PC-3 (cell line): ENCODE measurements around the gene NUDT7. TPM values are rescaled to one million over a fixed set of nuclear protein-coding genes. Genes with fewer than 3 reads are reported as not detected.
A peak's percentile ranks its signal among the peaks of the same experiment; 100 is the strongest.

ENCODE experiments used
- ATAC-seq: fragments of 200-7000 bp; cut with Tn5 transposase; 2 replicates; pipeline ENCODE4 v1.9.1; 2020; ENCODE audit warnings: mild to moderate bottlenecking, moderate library complexity
- BruUV-seq: library from RNA; stranded (reverse); fragments of 400-500 nt; replicated peaks from 2 replicates; lab custom pipeline; 2021; lab: Mats Ljungman, UMichigan
- CTCF ChIA-PET: fragments of 300-600 bp; sonication (Branson Sonifier 250); formaldehyde crosslinking; loops from one replicate; lab custom pipeline; 2022; ENCODE audit warnings: antibody characterized with exemption; lab: Charles Lee
- POLR2A ChIA-PET: fragments of 300-600 bp; sonication (Branson Sonifier 250); formaldehyde crosslinking; loops from one replicate; lab custom pipeline; 2022; ENCODE audit warnings: antibody characterized with exemption; ENCODE audit not compliant: unreplicated experiment; lab: Charles Lee
- DNase-seq: peaks from one replicate; pipeline ENCODE4 v3.0.0-alpha.2; 2015
- H2AFZ ChIP-seq: fragments of 300-600 bp; sonication (generic); 2 replicates; pipeline ENCODE4 v1.6.0; 2016; ENCODE audit warnings: antibody characterized with exemption, low read length
- H3F3A ChIP-seq: fragments of 300-600 bp; sonication (generic); one replicate; pipeline ENCODE4 v1.6.0; 2017; ENCODE audit warnings: antibody characterized with exemption, low read length, control low read depth, mild to moderate bottlenecking; ENCODE audit not compliant: unreplicated experiment
- H3K27ac ChIP-seq: fragments of 300-600 bp; sonication (generic); 2 replicates; pipeline ENCODE4 v1.5.1; 2016; ENCODE audit warnings: mild to moderate bottlenecking, low read length
- H3K27me3 ChIP-seq: fragments of 300-600 bp; sonication (generic); 2 replicates; pipeline ENCODE4 v1.6.1; 2016; ENCODE audit warnings: low read length, mixed read lengths
- H3K36me3 ChIP-seq: fragments of 300-600 bp; sonication (generic); 2 replicates; pipeline ENCODE4 v1.6.1; 2016; ENCODE audit warnings: low read depth, mixed run types, low read length, mixed read lengths
- H3K4me1 ChIP-seq: fragments of 300-600 bp; sonication (generic); 2 replicates; pipeline ENCODE4 v1.5.1; 2016; ENCODE audit warnings: low read length; ENCODE audit not compliant: insufficient read depth
- H3K4me2 ChIP-seq: fragments of 300-600 bp; sonication (generic); 2 replicates; pipeline ENCODE4 v1.6.0; 2016; ENCODE audit warnings: low read length
- H3K4me3 ChIP-seq: fragments of 300-600 bp; sonication (generic); 2 replicates; pipeline ENCODE4 v1.5.1; 2016; ENCODE audit warnings: mild to moderate bottlenecking, low read length, mixed read lengths
- H3K79me2 ChIP-seq: fragments of 300-600 bp; sonication (generic); 2 replicates; pipeline ENCODE4 v1.6.1; 2017; ENCODE audit warnings: low read length, mixed read lengths
- H3K9ac ChIP-seq: fragments of 300-600 bp; sonication (generic); 2 replicates; pipeline ENCODE4 v1.6.0; 2016; ENCODE audit warnings: mild to moderate bottlenecking, low read length
- H3K9me2 ChIP-seq: fragments of 300-600 bp; sonication (generic); replicated peaks from 2 replicates; pipeline ENCODE4 v1.6.1; 2016; ENCODE audit warnings: mixed run types, low read length, mixed read lengths
- H3K9me3 ChIP-seq: fragments of 300-600 bp; sonication (generic); 2 replicates; pipeline ENCODE4 v1.6.1; 2016; ENCODE audit warnings: low read length, mixed read lengths
- H4K20me1 ChIP-seq: fragments of 300-600 bp; sonication (generic); 2 replicates; pipeline ENCODE4 v1.6.1; 2016; ENCODE audit warnings: low read length, mixed read lengths
- EZH2 ChIP-seq: fragments of 300-600 bp; sonication (generic); IDR thresholded peaks from one replicate; pipeline ENCODE4 v1.6.1; 2017; ENCODE audit warnings: antibody characterized with exemption, mild to moderate bottlenecking, low read length; ENCODE audit not compliant: unreplicated experiment
- EZH2phosphoT487 ChIP-seq: fragments of 300-600 bp; sonication (generic); IDR thresholded peaks from 2 replicates; pipeline ENCODE4 v1.6.1; 2018; ENCODE audit warnings: mild to moderate bottlenecking, antibody characterized with exemption, low read length, borderline replicate concordance
- intact Hi-C: fragments of 100-400 bp; cut with micrococcal nuclease; formaldehyde crosslinking; loops from 2 replicates; pipeline ENCODE4 v1.9.0; 2023
- total RNA-seq: library from RNA; depleted of rRNA; stranded (reverse); fragments of >200 nt; gene quantifications from 2 replicates; pipeline ENCODE4 v1.2.3, GENCODE V29; 2014
- TF ChIP-seq, protein P1 (sequence below): fragments of 300-600 bp; sonication (generic); conservative IDR thresholded peaks from 2 replicates; pipeline ENCODE4 v1.5.1; 2017; ENCODE audit warnings: antibody characterized with exemption, low read depth, mild to moderate bottlenecking, low read length

Gene NUDT7
- total RNA-seq, 1 experiment from 2014 or later, result not detected

DNA sequence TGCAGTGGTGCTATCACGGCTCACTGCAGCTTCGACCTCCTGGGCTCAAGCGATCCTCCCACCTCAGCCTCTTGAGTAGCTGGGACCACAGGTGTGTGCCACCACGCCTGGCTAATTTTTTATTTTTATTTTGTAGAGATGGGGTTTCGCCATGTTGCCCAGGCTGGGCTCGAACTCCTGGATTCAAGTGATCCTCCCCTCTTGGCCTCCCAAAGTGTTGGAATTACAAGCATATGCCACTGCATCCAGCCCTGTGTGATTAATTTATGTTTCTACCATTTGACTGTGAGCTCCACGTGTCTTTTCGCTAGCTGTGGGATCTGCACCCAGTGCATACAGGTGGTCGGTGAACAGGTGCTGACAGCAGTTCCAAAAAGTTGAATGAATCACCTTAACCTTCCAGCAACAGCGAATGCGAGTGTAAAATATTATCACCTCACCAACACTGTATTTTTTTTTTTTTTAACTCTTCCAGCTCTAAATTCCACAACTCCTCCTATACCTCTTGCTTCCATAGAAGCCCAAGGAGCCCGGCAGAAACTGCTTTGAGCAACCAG lies 484 bp upstream of the NUDT7 start:
- Histone ChIP-seq H4K20me1 (no peaks in the 10 kb centered on the region), H3F3A (no peaks in the 10 kb centered on the region), H3K4me2 (no peak overlapping the region), H3K9me2 (no peaks in the 10 kb centered on the region), H3K79me2 (no peaks in the 10 kb centered on the region), H3K36me3 (no peaks in the 10 kb centered on the region), H3K27ac (no peak overlapping the region), H3K4me3 (no peak overlapping the region), H2AFZ (no peak overlapping the region), H3K27me3 (peaks cover 24% of the 10 kb centered on the region), H3K9me3 (no peaks in the 10 kb centered on the region), H3K9ac (no peak overlapping the region), H3K4me1 (no peaks in the 10 kb centered on the region)
- ATAC-seq (no peak), DNase-seq (no peak)
- intact Hi-C loops, result no loop called here
- no TSS peak for BruUV-seq
- ChIA-PET POLR2A (no interaction called here), CTCF (no interaction called here)
- TF ChIP-seq EZH2phosphoT487, result no peak
- TF ChIP-seq, protein P1, sequence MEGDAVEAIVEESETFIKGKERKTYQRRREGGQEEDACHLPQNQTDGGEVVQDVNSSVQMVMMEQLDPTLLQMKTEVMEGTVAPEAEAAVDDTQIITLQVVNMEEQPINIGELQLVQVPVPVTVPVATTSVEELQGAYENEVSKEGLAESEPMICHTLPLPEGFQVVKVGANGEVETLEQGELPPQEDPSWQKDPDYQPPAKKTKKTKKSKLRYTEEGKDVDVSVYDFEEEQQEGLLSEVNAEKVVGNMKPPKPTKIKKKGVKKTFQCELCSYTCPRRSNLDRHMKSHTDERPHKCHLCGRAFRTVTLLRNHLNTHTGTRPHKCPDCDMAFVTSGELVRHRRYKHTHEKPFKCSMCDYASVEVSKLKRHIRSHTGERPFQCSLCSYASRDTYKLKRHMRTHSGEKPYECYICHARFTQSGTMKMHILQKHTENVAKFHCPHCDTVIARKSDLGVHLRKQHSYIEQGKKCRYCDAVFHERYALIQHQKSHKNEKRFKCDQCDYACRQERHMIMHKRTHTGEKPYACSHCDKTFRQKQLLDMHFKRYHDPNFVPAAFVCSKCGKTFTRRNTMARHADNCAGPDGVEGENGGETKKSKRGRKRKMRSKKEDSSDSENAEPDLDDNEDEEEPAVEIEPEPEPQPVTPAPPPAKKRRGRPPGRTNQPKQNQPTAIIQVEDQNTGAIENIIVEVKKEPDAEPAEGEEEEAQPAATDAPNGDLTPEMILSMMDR, result no peak
- no peak for TF ChIP-seq EZH2

DNA sequence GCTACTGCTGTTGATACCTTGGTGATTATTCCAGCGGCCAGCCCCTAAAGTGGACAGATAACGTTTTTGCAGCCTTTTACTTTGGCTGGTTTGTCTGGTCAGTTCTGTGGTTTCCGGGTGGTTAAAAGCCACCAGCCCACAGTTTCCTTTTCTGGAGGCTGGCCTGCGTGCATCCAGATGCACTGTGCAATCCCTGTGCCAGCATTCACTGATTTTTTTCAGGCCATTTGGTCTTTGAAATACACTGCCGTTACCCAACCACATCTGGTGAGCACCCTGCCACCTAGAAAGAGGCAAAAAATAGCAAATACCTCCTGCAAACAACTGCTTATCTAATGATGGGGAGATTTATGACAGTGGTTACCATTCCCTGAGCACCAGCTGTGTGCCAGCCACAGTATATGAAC lies 797 bp downstream of the NUDT7 start:
- H3K36me3 ChIP-seq, result no peaks in the 10 kb centered on the region
- no peaks in the 10 kb centered on the region for H3K79me2 ChIP-seq
- no peaks in the 10 kb centered on the region for H3K9me3 ChIP-seq
- H4K20me1 ChIP-seq, result no peaks in the 10 kb centered on the region
- ChIA-PET CTCF (no interaction called here), POLR2A (no interaction called here)
- no peak for DNase-seq
- H3K9ac ChIP-seq, result no peak overlapping the region
- no TSS peak for BruUV-seq
- ATAC-seq, result no peak
- H3K9me2 ChIP-seq, result no peaks in the 10 kb centered on the region
- no peaks in the 10 kb centered on the region for H3F3A ChIP-seq
- peak overlapping the region; percentile 78; the same call in 1 of the 2 replicates for H2AFZ ChIP-seq
- peak overlapping the region; percentile 60 for H3K4me3 ChIP-seq
- H3K27me3 ChIP-seq, result peaks cover 16% of the 10 kb centered on the region
- intact Hi-C loops, result no loop called here
- H3K27ac ChIP-seq, result no peak overlapping the region
- no peaks in the 10 kb centered on the region for H3K4me1 ChIP-seq
- peak overlapping the region; percentile 78 for H3K4me2 ChIP-seq
- TF ChIP-seq EZH2, result no peak
- TF ChIP-seq, protein P1, result no peak
- no peak for TF ChIP-seq EZH2phosphoT487

DNA sequence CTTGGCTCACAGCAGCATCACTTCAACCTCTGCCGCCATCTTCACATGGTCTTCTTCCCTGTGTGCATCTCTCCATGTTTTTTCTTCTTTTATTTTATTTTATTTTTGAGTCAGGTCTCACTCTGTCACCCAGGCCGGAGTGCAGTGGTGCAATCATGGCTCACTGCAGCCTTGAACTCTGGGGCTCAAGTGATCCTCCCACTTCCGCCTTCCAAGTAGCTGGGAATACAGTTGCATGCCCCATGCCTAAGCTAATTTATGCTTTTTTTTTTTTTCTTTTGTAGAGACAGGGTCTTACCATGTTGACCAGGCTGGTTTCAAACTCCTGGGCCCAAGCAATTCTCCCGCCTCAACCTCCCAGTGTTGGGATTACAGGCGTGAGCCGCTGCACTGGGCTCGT lies 1.9 kb downstream of the NUDT7 start:
- no TSS peak for BruUV-seq
- no peaks in the 10 kb centered on the region for H4K20me1 ChIP-seq
- H3K27me3 ChIP-seq, result peaks cover 5% of the 10 kb centered on the region; the same call in 1 of the 2 replicates
- H3K4me1 ChIP-seq, result no peaks in the 10 kb centered on the region
- DNase-seq (no peak), ATAC-seq (no peak)
- no peaks in the 10 kb centered on the region for H3K9me2 ChIP-seq
- POLR2A ChIA-PET, result no interaction called here
- no peaks in the 10 kb centered on the region for H3K36me3 ChIP-seq
- H3F3A ChIP-seq, result no peaks in the 10 kb centered on the region
- H3K9ac ChIP-seq, result no peak overlapping the region
- TF ChIP-seq EZH2, result no peak
- TF ChIP-seq, protein P1, result no peak
- no peak for TF ChIP-seq EZH2phosphoT487
- H3K9me3 ChIP-seq, result no peaks in the 10 kb centered on the region
- intact Hi-C loops, result no loop called here
- H3K4me3 ChIP-seq, result no peak overlapping the region
- H3K4me2 ChIP-seq, result no peak overlapping the region
- H2AFZ ChIP-seq, result no peak overlapping the region
- H3K79me2 ChIP-seq, result no peaks in the 10 kb centered on the region
- CTCF ChIA-PET, result no interaction called here
- H3K27ac ChIP-seq, result no peak overlapping the region
